B cell (primary cell): ENCODE results near the gene MMP12.

ENCODE experiments used
- EZH2 ChIP-seq: IDR thresholded peaks from 2 replicates; pipeline ENCODE4 v1.6.1; 2012; ENCODE audit warnings: borderline replicate concordance, low read depth, mild to moderate bottlenecking, moderate library complexity, low read length; ENCODE audit not compliant: insufficient read depth, poor library complexity, severe bottlenecking
- TF ChIP-seq, protein P1 (sequence below): fragments of 200-600 bp; IDR thresholded peaks from one replicate; pipeline ENCODE4 v1.8.0; 2022; ENCODE audit warnings: antibody characterized with exemption, mild to moderate bottlenecking

DNA sequence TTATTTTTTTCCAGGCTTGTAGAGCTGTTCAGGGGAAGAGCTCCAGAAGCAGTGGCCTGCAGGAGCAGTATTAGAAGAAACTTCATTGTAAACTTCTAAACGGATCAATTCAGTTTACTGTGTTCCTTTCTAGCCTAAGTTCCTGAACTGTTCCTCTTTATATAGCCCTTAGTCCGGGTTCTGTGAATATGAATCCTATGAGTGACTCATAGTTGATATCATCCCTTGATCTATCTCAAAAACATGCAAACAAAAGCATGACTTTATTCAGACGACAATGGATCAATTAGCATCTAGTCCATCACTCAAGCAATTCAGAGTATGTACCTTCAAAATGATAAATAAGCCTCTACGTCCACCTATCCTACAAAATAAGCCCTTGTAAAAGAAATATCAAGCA, at the start of gene MMP12:
- TF ChIP-seq, protein P1, sequence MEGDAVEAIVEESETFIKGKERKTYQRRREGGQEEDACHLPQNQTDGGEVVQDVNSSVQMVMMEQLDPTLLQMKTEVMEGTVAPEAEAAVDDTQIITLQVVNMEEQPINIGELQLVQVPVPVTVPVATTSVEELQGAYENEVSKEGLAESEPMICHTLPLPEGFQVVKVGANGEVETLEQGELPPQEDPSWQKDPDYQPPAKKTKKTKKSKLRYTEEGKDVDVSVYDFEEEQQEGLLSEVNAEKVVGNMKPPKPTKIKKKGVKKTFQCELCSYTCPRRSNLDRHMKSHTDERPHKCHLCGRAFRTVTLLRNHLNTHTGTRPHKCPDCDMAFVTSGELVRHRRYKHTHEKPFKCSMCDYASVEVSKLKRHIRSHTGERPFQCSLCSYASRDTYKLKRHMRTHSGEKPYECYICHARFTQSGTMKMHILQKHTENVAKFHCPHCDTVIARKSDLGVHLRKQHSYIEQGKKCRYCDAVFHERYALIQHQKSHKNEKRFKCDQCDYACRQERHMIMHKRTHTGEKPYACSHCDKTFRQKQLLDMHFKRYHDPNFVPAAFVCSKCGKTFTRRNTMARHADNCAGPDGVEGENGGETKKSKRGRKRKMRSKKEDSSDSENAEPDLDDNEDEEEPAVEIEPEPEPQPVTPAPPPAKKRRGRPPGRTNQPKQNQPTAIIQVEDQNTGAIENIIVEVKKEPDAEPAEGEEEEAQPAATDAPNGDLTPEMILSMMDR: no peak
- no peak for TF ChIP-seq EZH2
